ENCODE measurements around the gene TMEM30B.
"Not testable (repeated sequence)": the region's sequence is repeated elsewhere in the genome, so short reads cannot be mapped to it uniquely, and the experiment has no call there.

Gene TMEM30B

DNA sequence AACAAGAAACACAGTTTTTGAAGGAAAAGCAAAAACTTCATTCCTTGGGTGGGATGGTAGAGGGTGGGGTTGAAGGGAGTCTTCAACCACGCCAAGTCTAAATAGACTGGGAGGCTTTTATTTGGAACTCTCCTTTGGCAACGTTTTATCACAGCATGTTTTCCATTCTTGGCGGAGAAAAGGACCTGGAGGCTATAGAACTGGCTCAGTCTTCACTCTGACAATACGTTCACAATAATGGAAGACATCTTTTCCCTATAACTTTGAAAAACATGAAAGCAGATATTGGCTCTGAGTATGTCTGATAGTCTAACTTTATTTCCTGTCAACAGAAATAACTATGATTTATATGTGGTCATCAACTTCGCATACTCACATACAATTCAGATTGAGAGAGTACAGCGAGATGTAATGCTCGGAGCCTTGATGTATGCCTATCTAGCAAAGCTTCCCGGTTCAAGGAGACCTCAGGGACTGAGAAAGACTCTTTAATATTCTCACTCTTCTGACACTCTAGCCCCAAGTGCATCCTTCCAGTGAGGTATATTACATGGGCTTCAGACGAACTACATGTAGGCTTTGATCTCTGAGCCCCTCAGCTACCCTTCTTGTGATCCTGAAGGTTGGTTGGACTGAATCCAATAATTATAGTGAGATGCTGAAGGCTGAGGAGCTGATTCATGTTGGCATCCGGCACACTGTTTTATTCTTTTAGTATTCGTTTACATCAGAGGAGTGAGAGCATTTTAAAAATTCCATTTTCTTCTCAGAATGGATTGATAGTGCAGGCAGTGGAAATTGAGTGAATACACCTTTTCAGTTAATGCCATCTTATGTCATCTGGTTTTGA lies 14.0 kb downstream of the TMEM30B start:
- DNase-seq (ENCODE audit: low read depth in 2 of 2), result no peak

DNA sequence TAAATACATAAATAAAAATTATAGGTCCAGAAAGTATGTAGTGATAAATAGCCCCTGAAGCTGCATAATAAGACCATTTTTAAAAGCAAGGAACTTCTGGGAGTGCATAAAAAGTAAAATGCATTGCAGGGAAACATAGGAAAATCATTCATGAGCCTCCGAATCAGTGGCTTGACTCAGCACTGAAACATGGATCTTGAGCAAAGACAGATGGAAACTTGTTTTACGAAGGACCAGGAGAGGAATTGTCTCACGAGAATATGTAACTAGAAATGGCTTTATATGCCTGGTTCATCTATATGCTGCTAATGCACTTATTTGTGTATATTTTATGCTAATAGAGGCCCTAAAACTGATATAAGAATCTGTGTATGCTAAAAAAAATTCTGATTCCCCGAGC lies 14.7 kb downstream of the TMEM30B start:
- no peak for DNase-seq (ENCODE audit: low read depth in 2 of 2)

GRCh38 chr14:61264651-61265050 lies 16.5 kb downstream of the TMEM30B start:
- DNase-seq (ENCODE audit: low read depth in 2 of 2), result no peak

- no peak for DNase-seq (ENCODE audit: low read depth in 2 of 2)
These were observed 17.0 kb downstream of the TMEM30B start for GRCh38 chr14:61264010-61264571.

DNA sequence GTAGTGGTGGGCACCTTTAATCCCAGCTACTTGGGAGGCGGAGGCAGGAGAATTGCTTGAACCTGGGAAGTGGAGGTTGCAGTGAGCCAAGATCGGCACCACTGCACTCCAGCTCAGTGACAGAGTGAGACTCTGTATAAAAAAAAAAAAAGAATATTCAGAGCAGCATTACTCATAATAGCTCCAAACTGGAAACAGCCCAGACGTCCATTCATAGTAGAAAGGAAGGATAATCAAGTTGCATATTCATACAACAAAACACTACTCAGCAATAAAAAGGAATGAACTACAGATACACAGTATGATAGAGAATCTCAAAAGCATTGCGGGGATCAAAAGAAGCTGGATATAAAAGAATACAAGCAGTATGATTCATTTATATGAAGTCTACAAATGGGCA lies 19.1 kb downstream of the TMEM30B start:
- DNase-seq (ENCODE audit: low read depth in 2 of 2), result no peak

DNA sequence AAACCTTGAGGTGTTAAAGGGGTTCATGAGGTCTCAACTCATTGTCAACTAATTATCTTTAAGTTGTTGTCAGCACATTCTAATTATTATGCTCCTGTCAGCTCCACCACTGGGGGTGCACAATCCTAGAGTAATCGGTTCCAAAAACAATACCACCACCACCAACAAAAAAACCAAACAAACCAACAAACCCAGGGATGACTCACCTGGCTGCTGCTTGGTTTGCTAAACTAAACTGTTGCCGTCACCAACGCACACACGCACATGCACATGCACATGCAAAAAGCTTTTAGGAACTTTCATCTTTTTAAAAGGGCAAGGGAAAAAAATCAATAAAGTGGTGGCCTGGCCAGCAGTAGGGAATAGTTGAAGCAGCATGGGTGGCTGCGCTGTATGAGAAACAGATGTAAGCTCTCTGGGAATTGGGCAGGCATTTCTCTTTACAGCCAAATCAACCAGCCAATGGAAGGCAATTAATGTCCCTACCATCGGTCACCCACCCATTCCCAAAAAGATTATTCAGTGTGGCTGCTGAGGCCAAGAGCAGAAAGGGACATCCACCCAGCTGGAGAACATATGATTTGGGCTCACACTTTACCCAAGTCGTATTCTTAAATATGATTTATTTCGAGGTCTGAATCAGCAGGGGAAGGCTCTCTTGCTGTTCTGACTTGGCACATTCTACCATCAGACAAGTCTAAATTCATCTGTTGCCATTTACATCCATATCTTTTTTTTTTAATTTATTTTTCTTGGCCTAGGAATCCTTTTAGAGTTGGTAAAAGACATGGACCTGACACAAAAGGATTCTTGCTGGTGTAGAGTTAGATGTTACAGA lies 20.0 kb downstream of the TMEM30B start:
- no peak for DNase-seq (ENCODE audit: low read depth in 2 of 2)

GRCh38 chr14:61258985-61259384 lies 22.2 kb downstream of the TMEM30B start:
- no peak for DNase-seq (ENCODE audit: low read depth in 2 of 2)

DNA sequence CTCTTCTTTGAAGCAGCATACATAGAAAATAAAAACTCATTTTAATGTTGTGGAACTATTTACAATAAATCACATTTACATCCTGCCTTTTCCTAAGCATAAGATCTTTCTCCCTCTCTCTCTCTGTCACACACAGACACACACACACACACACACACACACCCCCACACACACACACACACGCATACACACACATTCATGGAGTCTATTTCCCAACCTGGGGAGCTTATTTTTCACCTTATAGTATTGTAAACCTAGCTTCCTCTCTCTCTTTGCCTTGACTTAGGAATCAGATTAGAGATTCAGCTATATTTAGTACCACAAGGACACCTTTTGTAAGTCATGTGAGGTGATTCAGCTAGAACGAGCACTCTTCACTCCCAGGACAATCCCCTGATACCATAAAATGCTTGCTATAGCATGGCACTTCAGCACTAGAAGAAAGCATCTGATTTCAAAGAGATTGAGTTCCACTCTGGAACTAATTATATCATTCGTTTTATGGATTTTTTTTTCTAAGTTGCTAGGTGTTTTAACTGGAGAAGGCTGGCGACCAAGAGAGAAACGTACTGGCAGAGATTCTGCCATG lies 23.6 kb downstream of the TMEM30B start:
- no peak for DNase-seq (ENCODE audit: low read depth in 2 of 2)

DNA sequence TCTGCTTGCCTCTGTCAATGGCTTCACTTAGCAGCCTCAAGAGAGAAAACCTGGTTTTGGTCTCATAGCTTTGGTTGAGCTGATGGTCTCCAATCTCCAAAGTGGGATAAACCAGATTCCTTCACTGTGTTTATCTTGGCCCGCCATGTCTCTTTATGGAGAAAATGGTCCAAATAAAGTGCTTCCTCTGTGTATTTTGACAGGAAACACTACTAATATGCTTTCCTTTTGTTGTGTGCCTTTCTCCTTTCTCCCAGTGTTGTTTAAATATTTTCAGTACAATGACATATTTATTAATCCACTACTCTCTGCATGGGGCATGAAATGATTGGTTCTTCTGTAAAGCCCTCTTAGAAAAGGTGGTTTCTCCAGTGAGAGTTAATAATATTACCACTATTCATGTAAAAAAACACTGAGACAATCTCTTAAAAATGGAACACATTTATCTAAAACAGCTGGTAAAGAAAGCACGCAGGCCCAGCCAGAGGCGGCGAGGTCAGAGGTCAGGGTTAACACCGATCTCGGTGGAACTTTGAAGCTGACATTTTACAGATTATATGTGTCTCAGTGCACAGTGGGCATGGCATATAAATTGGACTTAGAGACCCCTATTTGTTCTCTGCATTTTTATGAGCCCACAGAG lies 24.2 kb downstream of the TMEM30B start:
- no peak for DNase-seq (ENCODE audit: low read depth in 2 of 2)

GRCh38 chr14:61255968-61256367 lies 25.2 kb downstream of the TMEM30B start:
- no peak for DNase-seq (ENCODE audit: low read depth in 2 of 2)

- DNase-seq (ENCODE audit: low read depth in 2 of 2), result no peak
These were observed 26.2 kb downstream of the TMEM30B start for GRCh38 chr14:61254808-61255526.

DNA sequence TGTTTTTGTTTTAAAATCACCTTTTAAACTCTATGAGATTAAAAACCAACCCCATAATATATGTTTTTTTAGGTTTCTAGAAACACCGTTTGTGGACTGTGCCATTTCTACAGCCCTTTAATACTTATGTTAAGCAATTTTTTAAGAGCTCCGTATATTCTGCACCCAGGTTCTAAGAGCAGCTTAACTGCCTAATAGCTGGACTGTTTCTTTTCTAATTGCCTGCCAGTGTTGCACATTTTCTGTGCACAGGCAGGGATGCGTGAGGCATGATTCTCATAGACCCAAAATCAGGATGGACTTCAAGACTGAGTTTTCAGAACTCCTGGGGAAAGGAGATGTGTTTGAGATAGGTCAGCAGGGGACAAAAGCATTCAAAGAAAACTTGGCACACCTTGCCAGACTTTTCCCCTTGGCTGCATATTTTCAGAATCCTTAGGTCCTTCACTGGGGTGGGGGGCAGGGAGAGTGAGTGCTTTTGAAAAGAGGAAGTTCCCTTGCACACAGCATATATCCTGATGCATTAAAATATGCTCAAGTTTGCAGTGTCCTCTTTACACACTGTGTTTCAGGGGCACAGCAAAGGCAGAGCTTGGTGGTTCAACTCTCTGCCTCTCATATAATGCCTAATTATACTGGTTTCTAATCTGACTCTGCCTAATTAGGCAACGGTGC lies 27.9 kb downstream of the TMEM30B start:
- DNase-seq (ENCODE audit: low read depth in 2 of 2), result no peak

DNA sequence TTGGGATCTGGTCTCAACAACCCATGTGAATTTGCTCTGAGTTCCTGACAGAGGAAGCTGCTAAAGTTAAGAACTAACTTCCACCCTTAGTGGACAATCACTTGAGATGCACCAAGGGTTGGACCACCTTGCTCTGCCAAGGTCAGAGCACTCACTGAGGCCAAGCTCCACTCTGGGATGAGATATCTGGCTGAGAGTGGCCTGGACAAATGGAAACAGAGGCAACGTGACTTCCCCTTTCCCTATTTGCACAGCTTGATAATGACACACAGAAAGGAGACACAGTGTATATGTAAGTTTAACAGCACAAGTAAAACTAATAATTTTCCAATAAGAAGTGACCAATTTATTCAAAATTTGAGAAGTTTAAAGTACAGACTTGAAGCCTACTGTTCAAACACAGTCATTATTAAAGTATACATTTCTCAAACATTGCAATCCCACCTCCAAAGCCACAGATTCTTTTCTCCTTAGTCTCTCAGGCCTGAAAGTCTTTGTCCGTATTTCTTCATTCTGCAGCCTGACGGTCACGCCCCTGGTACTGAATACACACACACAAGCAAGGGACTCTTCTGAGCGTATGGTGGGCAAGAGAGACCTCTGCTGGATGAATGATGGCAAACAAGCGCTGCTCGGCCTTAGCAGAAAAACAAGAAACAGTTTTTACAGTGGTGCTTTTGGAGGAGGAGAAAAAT lies 28.6 kb downstream of the TMEM30B start:
- DNase-seq (ENCODE audit: low read depth in 2 of 2), result peak; percentile 20 to 48

- no peak for DNase-seq (ENCODE audit: low read depth in 2 of 2)
These were observed 31.1 kb downstream of the TMEM30B start for GRCh38 chr14:61250063-61250462.

DNA sequence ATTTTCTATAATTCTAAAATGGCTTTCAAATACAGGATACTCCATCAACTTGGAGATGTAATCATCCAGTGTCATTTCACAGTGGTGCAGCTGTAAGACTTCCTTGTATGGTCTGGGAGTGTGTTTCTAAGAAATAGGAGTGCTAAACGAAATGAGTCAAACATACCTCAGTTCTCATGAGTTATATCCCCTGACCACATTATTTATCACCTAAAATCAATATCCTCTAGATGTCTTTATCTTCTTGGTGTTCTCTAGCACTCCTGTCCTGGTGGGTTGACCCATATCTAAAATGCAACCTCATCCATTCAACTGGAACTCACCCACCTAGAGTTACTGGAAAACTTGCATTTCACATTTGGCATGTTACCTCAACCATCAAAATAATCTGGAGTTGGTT lies 33.2 kb downstream of the TMEM30B start:
- DNase-seq (ENCODE audit: low read depth in 2 of 2), result no peak

DNA sequence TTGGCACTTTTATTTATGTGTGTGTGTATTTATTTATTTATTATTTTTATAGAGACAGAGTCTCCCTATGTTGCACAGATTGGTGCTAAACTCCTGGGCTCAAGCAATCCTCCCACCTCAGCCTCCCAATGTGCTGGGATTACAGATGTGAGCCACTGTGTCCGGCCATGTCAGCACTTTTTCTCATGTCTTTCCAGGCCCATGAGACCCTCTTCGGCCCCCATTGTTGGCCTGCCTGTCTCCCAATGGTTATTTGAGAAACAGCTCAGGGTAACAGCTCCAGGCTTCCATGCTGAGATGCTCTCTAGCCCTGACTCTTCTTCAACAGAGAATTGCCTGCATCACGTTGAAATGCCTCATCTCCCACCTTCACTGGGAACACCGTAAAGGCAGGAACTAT lies 34.4 kb downstream of the TMEM30B start:
- DNase-seq (ENCODE audit: low read depth in 2 of 2), result no peak

GRCh38 chr14:61244009-61244408 lies 37.1 kb downstream of the TMEM30B start:
- no peak for DNase-seq (ENCODE audit: low read depth in 2 of 2)

- DNase-seq (ENCODE audit: low read depth in 2 of 2), result no peak
These were observed 40.9 kb downstream of the TMEM30B start for GRCh38 chr14:61240206-61240605.

DNA sequence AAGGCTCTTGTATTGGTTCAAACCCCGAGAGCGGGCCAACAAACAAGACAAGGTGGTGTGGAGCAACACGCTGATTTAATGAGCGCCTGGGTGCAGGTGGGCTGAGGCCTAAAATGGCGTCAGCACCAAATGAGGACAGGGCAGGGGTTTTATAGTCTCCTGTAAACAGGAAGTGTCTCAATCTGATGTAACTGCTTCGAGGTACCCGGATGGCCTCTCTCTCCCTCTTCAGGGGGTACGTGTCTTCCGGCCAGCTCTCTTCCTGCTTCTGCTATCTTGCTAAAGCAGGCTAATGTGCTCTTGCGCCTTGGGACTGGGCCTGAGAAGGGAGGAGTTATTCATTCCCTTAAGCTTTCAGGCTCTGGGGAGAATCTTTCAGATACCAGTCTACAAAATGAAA lies 41.9 kb downstream of the TMEM30B start:
- DNase-seq (ENCODE audit: low read depth in 2 of 2), result not testable (repeated sequence)

Data from stimulated activated CD4-positive, alpha-beta T cell treated with anti-CD3 and anti-CD28 coated beads, Interleukin-12 subunit alpha, Interleukin-12 subunit beta, amount 100 ng/mL, for 24 hours (primary cell).